Activated T-cell treated with anti-CD3 and anti-CD28 coated beads, Interleukin-2, amount 50 U/mL, for 24 hours (primary cell): ENCODE measurements around the gene SLC25A14.

Experiments used
- DNase-seq: peaks from one replicate; pipeline ENCODE4 v3.0.0-alpha.2; 2020
- H3K27ac Mint-ChIP-seq: 2 replicates; pipeline ENCODE4 v1.8.0; 2020; ENCODE audit warnings: mild to moderate bottlenecking, mixed read lengths
- H3K27me3 Mint-ChIP-seq: 2 replicates; pipeline ENCODE4 v1.8.0; 2020; ENCODE audit warnings: mixed read lengths
- H3K36me3 Mint-ChIP-seq: 2 replicates; pipeline ENCODE4 v1.8.0; 2020; ENCODE audit warnings: low read depth, mixed read lengths
- H3K4me1 Mint-ChIP-seq: 2 replicates; pipeline ENCODE4 v1.8.0; 2020; ENCODE audit warnings: low read depth, mixed read lengths
- H3K4me3 Mint-ChIP-seq: 2 replicates; pipeline ENCODE4 v1.8.0; 2020; ENCODE audit warnings: mild to moderate bottlenecking, moderate library complexity, mixed read lengths
- H3K9me3 Mint-ChIP-seq: 2 replicates; pipeline ENCODE4 v1.8.0; 2020; ENCODE audit warnings: mixed read lengths

Gene SLC25A14

GRCh38 chrX:130413415-130413814 is 73.7 kb downstream of the SLC25A14 start:
- Mint-ChIP-seq H3K27me3 (peaks cover 8% of the 10 kb centered on the region), H3K36me3 (peaks cover 56% of the 10 kb centered on the region), H3K9me3 (no peaks in the 10 kb centered on the region), H3K27ac (no peak overlapping the region), H3K4me1 (no peaks in the 10 kb centered on the region), H3K4me3 (no peak overlapping the region)
- no peak for DNase-seq

GRCh38 chrX:130414800-130415199 is 75.1 kb downstream of the SLC25A14 start:
- H3K9me3 Mint-ChIP-seq, result no peaks in the 10 kb centered on the region
- peaks cover 44% of the 10 kb centered on the region for H3K36me3 Mint-ChIP-seq
- no peak for DNase-seq
- H3K27ac Mint-ChIP-seq, result no peak overlapping the region
- peaks cover 13% of the 10 kb centered on the region for H3K27me3 Mint-ChIP-seq
- H3K4me3 Mint-ChIP-seq, result no peak overlapping the region
- no peaks in the 10 kb centered on the region for H3K4me1 Mint-ChIP-seq

- H3K4me1 Mint-ChIP-seq, result no peaks in the 10 kb centered on the region
Measured at GRCh38 chrX:130415201-130415600, 75.5 kb downstream of the SLC25A14 start.

GRCh38 chrX:130416785-130417184 is 77.1 kb downstream of the SLC25A14 start:
- Mint-ChIP-seq H3K9me3 (no peaks in the 10 kb centered on the region), H3K27ac (no peak overlapping the region), H3K4me1 (no peaks in the 10 kb centered on the region), H3K4me3 (no peak overlapping the region), H3K36me3 (peaks cover 27% of the 10 kb centered on the region), H3K27me3 (peaks cover 14% of the 10 kb centered on the region)
- no peak for DNase-seq

More at GRCh38 chrX:130415201-130415600, 75.5 kb downstream of the SLC25A14 start:
- no peak overlapping the region for H3K4me3 Mint-ChIP-seq
- H3K27ac Mint-ChIP-seq, result no peak overlapping the region
- no peak for DNase-seq
- peaks cover 14% of the 10 kb centered on the region for H3K27me3 Mint-ChIP-seq
- H3K9me3 Mint-ChIP-seq, result no peaks in the 10 kb centered on the region
- H3K36me3 Mint-ChIP-seq, result peaks cover 41% of the 10 kb centered on the region

GRCh38 chrX:130418066-130418465 is 78.3 kb downstream of the SLC25A14 start:
- H3K27ac Mint-ChIP-seq, result no peak overlapping the region
- no peak overlapping the region for H3K4me3 Mint-ChIP-seq
- peaks cover 17% of the 10 kb centered on the region for H3K27me3 Mint-ChIP-seq
- no peaks in the 10 kb centered on the region for H3K9me3 Mint-ChIP-seq
- no peaks in the 10 kb centered on the region for H3K4me1 Mint-ChIP-seq
- peaks cover 17% of the 10 kb centered on the region for H3K36me3 Mint-ChIP-seq
- no peak for DNase-seq

- Mint-ChIP-seq H3K36me3 (peaks cover 13% of the 10 kb centered on the region), H3K4me3 (no peak overlapping the region), H3K27me3 (peaks cover 21% of the 10 kb centered on the region), H3K27ac (no peak overlapping the region), H3K9me3 (no peaks in the 10 kb centered on the region), H3K4me1 (no peaks in the 10 kb centered on the region)
- DNase-seq, result no peak
Measured at GRCh38 chrX:130418740-130419139, 79.0 kb downstream of the SLC25A14 start.

GRCh38 chrX:130419263-130419662 is 79.5 kb downstream of the SLC25A14 start:
- H3K27me3 Mint-ChIP-seq, result peaks cover 25% of the 10 kb centered on the region
- H3K27ac Mint-ChIP-seq, result no peak overlapping the region
- H3K36me3 Mint-ChIP-seq, result peaks cover 8% of the 10 kb centered on the region
- no peak for DNase-seq
- no peaks in the 10 kb centered on the region for H3K9me3 Mint-ChIP-seq
- H3K4me1 Mint-ChIP-seq, result no peaks in the 10 kb centered on the region
- H3K4me3 Mint-ChIP-seq, result no peak overlapping the region
